HFFc6 (cell line): Measurements from ENCODE around the gene CDX1. TPM values are rescaled to one million over a fixed set of nuclear protein-coding genes. Genes with fewer than 3 reads are reported as not detected.

ENCODE experiments used
- DNase-seq: peaks from one replicate; pipeline ENCODE4 v3.0.0-alpha.2; 2018
- H3K27ac Mint-ChIP-seq: 2 replicates; pipeline ENCODE4 v1.8.0; 2020; ENCODE audit warnings: mild to moderate bottlenecking, mixed read lengths
- H3K27me3 Mint-ChIP-seq: 2 replicates; pipeline ENCODE4 v1.8.0; 2021; ENCODE audit warnings: mild to moderate bottlenecking, moderate library complexity, mixed read lengths; ENCODE audit not compliant: insufficient read depth
- H3K36me3 Mint-ChIP-seq: 2 replicates; pipeline ENCODE4 v1.8.0; 2021; ENCODE audit warnings: low read depth, mixed read lengths
- H3K4me1 Mint-ChIP-seq: 2 replicates; pipeline ENCODE4 v1.8.0; 2020; ENCODE audit warnings: low read depth, mixed read lengths
- H3K4me3 Mint-ChIP-seq: 2 replicates; pipeline ENCODE4 v1.8.0; 2020; ENCODE audit warnings: mild to moderate bottlenecking, moderate library complexity, mixed read lengths
- H3K9me3 Mint-ChIP-seq: 2 replicates; pipeline ENCODE4 v1.8.0; 2020; ENCODE audit warnings: mild to moderate bottlenecking, mixed read lengths
- total RNA-seq, 6 experiments: library from RNA; stranded (reverse); fragmentation: NEBNext Ultra II Directional; extraction: Animal tissue kit (Norgen Biotek cat#: 25700); gene quantifications; 2 replicates in 1 of 6; 3 replicates in 5 of 6; pipeline ENCODE4 v1.2.3, GENCODE V29; 2021
- TF ChIP-seq, protein P1 (sequence below): fragments of 200-600 bp; sonication (generic); IDR thresholded peaks from 2 replicates; pipeline ENCODE4 v1.5.0; 2021; ENCODE audit warnings: antibody characterized with exemption, mild to moderate bottlenecking

Gene CDX1
- total RNA-seq, 6 experiments from 2014 or later = 0.11 TPM; not detected in 5

GRCh38 chr5:150163035-150163434 is 3.5 kb upstream of the CDX1 start:
- TF ChIP-seq, protein P1, sequence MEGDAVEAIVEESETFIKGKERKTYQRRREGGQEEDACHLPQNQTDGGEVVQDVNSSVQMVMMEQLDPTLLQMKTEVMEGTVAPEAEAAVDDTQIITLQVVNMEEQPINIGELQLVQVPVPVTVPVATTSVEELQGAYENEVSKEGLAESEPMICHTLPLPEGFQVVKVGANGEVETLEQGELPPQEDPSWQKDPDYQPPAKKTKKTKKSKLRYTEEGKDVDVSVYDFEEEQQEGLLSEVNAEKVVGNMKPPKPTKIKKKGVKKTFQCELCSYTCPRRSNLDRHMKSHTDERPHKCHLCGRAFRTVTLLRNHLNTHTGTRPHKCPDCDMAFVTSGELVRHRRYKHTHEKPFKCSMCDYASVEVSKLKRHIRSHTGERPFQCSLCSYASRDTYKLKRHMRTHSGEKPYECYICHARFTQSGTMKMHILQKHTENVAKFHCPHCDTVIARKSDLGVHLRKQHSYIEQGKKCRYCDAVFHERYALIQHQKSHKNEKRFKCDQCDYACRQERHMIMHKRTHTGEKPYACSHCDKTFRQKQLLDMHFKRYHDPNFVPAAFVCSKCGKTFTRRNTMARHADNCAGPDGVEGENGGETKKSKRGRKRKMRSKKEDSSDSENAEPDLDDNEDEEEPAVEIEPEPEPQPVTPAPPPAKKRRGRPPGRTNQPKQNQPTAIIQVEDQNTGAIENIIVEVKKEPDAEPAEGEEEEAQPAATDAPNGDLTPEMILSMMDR = no peak
- H3K36me3 Mint-ChIP-seq = no peaks in the 10 kb centered on the region
- no peak overlapping the region for H3K4me3 Mint-ChIP-seq
- H3K9me3 Mint-ChIP-seq = no peaks in the 10 kb centered on the region
- no peaks in the 10 kb centered on the region; the same call in 1 of the 2 replicates for H3K27me3 Mint-ChIP-seq
- H3K27ac Mint-ChIP-seq = no peak overlapping the region
- peaks cover 60% of the 10 kb centered on the region for H3K4me1 Mint-ChIP-seq
- no peak for DNase-seq

DNA sequence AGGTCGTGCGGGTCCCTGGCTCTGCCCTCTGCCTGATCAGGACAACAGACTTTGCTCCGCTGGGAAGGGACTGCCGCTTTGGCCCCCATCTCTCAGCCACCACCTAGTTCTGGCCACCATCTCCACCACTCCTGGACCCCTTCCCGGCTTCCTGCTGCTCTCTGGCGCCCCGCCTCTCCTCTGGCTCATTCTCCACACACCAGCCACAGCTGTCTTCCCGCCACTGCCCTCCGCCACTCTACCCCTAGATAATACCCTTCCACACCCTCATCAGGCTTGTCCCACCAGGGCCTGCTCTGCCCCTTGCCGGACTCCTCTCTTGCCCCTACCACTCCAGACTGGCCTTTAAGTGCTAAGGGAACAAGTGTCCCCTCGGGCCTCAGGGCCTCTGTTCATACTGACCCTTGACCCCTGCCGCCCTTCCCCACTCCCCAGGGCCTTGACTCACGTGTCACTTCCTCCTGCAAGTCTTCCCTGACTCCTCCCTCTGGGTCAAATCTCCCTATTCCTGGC is 3.0 kb upstream of the CDX1 start:
- H3K27me3 Mint-ChIP-seq = no peaks in the 10 kb centered on the region; the same call in 1 of the 2 replicates
- no peaks in the 10 kb centered on the region for H3K36me3 Mint-ChIP-seq
- peak overlapping the region; percentile 75 for H3K27ac Mint-ChIP-seq
- DNase-seq = no peak
- H3K9me3 Mint-ChIP-seq = no peaks in the 10 kb centered on the region
- TF ChIP-seq, protein P1 = no peak
- no peak overlapping the region for H3K4me3 Mint-ChIP-seq
- H3K4me1 Mint-ChIP-seq = peaks cover 54% of the 10 kb centered on the region

GRCh38 chr5:150164211-150164980 is 2.2 kb upstream of the CDX1 start:
- DNase-seq = no peak
- Mint-ChIP-seq H3K4me1 (peaks cover 49% of the 10 kb centered on the region), H3K4me3 (no peak overlapping the region), H3K27ac (peak overlapping the region; percentile 38), H3K9me3 (no peaks in the 10 kb centered on the region), H3K27me3 (peaks cover under 1% of the 10 kb centered on the region), H3K36me3 (no peaks in the 10 kb centered on the region)
- TF ChIP-seq, protein P1 = no peak

- peaks cover 32% of the 10 kb centered on the region for H3K4me1 Mint-ChIP-seq
- peaks cover 7% of the 10 kb centered on the region for H3K27me3 Mint-ChIP-seq
- TF ChIP-seq, protein P1 = no peak
- no peak for DNase-seq
- no peaks in the 10 kb centered on the region for H3K36me3 Mint-ChIP-seq
- no peaks in the 10 kb centered on the region for H3K9me3 Mint-ChIP-seq
- H3K4me3 Mint-ChIP-seq = no peak overlapping the region
- no peak overlapping the region for H3K27ac Mint-ChIP-seq
Measured at GRCh38 chr5:150166037-150166649, 435 bp upstream of the CDX1 start.

GRCh38 chr5:150167512-150167850 is 903 bp downstream of the CDX1 start:
- no peak for DNase-seq
- H3K27me3 Mint-ChIP-seq = peaks cover 7% of the 10 kb centered on the region
- no peak overlapping the region for H3K27ac Mint-ChIP-seq
- H3K9me3 Mint-ChIP-seq = no peaks in the 10 kb centered on the region
- H3K4me3 Mint-ChIP-seq = no peak overlapping the region
- no peaks in the 10 kb centered on the region for H3K36me3 Mint-ChIP-seq
- H3K4me1 Mint-ChIP-seq = peaks cover 19% of the 10 kb centered on the region
- TF ChIP-seq, protein P1 = no peak
